ENCODE results near the gene KIRREL2.
"Not testable (repeated sequence)": the region's sequence is repeated elsewhere in the genome, so short reads cannot be mapped to it uniquely, and the experiment has no call there.

KIRREL2 gene

DNA sequence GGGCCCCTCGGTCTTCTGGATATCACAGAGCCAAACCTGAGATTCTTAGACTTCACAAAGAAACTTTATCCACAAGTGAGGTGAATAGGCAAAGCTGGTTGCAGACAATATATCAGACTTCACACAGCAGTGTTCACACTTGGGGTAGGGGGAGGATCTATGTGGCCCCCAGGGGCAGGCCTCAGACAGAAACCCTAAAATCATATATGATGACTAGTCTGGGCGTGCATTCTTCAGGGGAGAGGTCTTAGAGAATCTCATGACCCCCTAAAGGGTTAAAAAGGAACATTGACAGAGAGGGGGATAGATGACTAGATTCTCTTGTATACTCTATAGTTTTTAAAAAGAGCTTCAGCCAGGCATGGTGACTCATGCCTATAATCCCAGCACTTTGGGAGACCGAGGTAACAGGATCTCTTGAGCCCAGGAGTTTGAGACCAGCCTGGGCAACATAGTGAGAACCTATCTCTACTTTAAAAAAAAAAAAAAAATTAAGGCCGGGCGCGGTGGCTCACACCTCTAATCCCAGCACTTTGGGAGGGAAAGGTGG is 48.5 kb downstream of the KIRREL2 start:
- DNase-seq (ENCODE audit: insufficient read length, low spot score) (no peak), FAIRE-seq (no peak)
- TF ChIP-seq POLR2A (IDR thresholded peaks at IDR 0.05; ENCODE audit: low read depth, low read length), result no peak

DNA sequence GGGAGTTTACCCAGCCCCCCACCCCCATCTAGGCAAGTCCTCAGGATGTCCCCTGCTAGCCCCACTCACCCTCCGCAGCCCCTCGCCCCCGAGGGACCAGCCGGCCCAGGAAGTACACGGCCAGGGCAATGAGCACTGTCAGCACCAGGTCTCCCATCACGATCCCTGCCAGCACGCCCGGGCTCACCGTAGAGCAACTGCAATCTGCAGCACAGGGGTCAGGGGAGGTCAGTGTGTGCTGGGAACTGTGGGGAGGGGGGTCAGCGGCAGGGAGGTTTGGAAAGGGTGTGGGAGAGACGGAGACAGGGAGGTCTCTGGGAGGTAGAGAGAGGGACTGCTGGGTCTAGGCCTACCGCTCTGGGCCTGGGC is 50.6 kb downstream of the KIRREL2 start:
- no peak for FAIRE-seq
- no peak for TF ChIP-seq POLR2A (IDR thresholded peaks at IDR 0.05; ENCODE audit: low read depth, low read length)
- no peak for DNase-seq (ENCODE audit: insufficient read length, low spot score)

DNA sequence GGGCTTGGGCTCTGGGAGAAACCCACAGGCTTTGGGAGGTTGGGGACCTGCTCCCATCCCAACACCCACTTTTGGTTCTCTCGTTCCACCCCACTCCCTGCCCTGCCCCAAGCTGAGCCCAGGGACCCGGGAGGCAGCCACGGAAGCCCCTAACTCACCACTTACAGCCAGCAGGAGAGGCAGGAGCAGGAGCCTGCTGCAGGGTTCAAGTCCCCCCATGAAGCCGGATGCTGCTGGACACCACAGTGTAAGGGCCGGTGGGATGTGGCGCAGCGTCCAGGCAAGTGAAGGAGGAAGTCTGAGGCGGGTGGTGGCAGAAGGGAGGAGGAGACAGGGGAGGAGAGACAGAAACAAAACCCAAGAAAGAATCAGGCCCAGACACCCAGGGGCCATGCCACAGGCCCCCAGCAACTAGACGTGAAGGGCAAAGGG is 51.3 kb downstream of the KIRREL2 start, which contains the start of gene TYROBP:
Gene TYROBP, minus strand, starts transcription at position 286 of the 432 bp plus-strand sequence. Its CDS starts 67 bp downstream, at position 219.
- FAIRE-seq (no peak), DNase-seq (ENCODE audit: insufficient read length, low spot score) (no peak)
- no peak for TF ChIP-seq POLR2A (IDR thresholded peaks at IDR 0.05; ENCODE audit: low read depth, low read length)

DNA sequence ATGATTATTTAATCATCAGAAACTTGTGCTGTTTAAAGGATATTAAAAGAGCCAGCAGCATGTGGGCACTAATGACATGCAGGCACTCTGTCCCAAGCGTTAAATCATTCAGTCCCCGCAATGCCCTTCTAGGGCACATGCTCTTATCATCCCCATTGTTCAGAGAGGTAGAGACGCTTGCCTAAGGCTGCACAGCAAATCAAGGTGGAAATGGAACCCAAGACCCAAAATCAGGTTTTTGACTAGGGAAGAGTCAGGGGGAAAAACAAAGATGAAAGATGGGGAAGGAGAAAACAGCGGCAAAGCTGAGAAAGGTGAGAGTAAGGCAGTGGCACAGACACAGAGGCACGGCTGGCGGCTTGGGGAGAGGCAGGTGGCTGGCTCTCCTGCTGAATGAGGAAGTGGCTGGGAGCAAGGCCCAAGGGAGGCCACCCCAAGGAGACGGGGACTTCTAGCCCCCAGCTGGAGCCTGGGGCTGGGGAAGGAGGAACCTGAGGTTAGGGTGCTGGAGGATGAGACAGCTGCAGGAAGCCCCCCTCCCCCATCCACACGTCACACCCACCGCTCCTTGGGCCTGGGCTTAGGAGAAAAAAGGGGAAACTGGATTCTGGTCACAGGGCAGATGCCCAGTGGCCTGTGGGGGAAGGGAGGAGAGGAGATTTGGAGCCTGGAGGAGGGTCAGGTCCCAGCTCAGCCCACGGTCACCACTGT is 52.4 kb downstream of the KIRREL2 start:
- no peak for TF ChIP-seq POLR2A (IDR thresholded peaks at IDR 0.05; ENCODE audit: low read depth, low read length)

DNA sequence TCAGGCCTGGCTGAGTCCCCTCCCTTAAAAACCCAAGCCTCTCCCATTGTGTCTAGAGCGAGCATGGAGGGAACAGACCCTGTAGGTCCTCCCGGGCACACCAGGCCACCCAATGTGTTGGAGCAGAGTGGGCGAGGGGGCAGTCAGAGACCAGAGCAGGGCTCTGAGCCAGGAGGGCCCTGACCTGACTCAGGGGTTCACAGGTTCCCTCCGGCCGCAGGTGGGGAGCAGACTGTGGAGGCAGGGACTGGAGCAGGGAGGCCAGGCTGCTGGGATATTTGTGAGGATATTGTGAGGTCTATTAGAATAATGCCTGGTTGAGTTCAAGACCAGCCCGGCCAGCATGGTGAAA is 52.9 kb downstream of the KIRREL2 start:
- TF ChIP-seq POLR2A (IDR thresholded peaks at IDR 0.05; ENCODE audit: low read depth, low read length), result no peak
- FAIRE-seq (no peak), DNase-seq (ENCODE audit: insufficient read length, low spot score) (no peak)

More for the DNA sequence above, 52.4 kb downstream of the KIRREL2 start:
- DNase-seq (ENCODE audit: insufficient read length, low spot score) (no peak), FAIRE-seq (no peak)

DNA sequence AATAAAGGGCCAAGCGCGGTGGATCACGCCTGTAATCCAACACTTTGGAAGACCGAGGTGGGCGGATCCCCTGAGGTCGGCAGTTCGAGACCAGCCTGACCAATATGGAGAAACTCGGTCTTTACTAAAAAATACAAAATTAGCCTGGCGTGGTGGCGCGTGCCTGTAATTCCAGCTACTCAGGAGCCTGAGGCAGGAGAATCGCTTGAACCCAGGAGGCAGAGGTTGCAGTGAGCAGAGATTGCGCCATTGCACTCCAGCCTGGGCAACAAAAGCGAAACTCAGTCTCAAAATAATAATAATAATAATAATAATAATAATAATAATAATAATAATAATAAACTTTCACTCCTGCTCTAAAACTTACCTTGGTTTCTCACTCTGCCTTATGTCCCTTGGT is 53.6 kb downstream of the KIRREL2 start:
- DNase-seq (ENCODE audit: insufficient read length, low spot score); FAIRE-seq: not testable (repeated sequence)

DNA sequence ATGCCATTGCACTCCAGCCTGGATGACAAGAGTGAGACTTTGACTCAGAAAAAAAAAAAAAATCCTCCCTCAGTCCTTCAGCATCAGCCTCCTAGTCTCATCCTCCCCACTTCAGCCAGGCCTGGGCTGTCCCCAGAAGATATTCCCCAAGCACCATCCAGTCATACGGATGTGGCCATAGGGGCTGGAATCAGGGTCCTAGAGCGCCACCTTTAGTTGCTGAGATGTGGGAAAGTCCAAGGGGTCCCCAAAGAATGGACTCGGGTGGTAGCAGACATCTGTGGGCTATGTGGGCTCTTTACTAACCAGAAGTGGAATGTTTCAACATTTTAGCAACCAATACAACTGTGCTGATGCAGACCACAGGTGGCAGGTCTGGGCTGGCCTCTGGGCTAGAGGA is 54.5 kb downstream of the KIRREL2 start:
- no peak for FAIRE-seq
- TF ChIP-seq POLR2A (IDR thresholded peaks at IDR 0.05; ENCODE audit: low read depth, low read length), result no peak
- no peak for DNase-seq (ENCODE audit: insufficient read length, low spot score)

DNA sequence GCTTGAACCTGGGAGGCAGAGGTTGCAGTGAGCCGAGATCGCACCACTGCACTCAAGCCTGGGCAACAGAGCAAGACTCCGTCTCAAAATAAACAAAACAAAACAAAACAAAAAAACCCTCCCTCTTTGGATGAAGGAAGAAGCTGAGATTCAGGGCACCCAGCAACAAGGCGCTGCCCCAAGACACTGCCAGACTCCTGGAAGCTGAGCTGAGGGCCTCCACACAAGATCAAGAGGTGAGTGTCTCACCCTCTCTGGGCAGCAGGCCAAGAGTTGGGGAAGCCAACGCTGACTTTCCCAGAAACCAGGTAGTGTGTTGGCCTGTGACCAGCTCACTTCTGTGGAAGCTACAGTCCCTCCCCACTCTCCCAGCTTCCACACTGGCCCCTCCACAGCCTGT is 55.1 kb downstream of the KIRREL2 start:
- TF ChIP-seq POLR2A (IDR thresholded peaks at IDR 0.05; ENCODE audit: low read depth, low read length), result no peak
- DNase-seq (ENCODE audit: insufficient read length, low spot score) (no peak), FAIRE-seq (no peak)

DNA sequence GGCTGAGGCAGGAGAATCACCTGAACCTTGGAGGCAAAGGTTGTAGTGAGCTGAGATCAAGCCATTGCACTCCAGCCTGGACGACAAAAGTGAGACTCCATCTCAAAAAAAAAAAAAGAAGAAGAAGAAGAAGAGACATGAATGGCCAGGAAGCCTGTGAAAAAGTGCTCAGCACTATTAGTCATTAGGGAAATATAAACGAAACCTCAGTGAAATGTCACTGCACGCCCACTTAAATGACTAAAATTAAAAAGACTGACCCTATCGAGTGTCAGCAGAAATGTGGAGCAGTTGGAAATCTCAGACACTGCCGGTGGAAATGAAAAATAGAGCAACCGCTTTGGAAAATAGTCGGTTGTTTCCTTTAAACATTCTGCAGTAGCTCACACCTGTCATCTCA is 56.9 kb downstream of the KIRREL2 start:
- no peak for TF ChIP-seq POLR2A (IDR thresholded peaks at IDR 0.05; ENCODE audit: low read depth, low read length)
- FAIRE-seq, result no peak
- no peak for DNase-seq (ENCODE audit: insufficient read length, low spot score)

DNA sequence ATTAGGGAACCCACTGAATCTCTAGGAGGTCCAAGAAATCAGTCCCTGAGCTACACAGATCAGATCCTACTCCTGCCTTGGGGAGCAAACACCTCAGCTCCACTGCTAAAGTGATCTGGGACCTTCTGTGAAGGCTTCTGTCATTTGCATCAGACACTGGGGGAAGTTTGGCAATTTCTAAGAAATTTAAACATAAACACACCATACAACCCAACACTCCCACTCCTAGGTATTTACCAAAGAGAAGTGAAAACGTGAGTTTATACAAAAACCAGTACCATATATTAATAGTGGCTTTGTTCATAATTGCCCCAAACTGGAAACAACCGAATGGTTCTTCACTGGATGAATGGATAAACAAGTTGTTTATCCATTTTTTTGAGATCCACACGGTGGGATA is 58.7 kb downstream of the KIRREL2 start:
- DNase-seq (ENCODE audit: insufficient read length, low spot score), result no peak
- FAIRE-seq, result no peak
- no peak for TF ChIP-seq POLR2A (IDR thresholded peaks at IDR 0.05; ENCODE audit: low read depth, low read length)
